Measurements from ENCODE around the gene TRAK2.

DNA sequence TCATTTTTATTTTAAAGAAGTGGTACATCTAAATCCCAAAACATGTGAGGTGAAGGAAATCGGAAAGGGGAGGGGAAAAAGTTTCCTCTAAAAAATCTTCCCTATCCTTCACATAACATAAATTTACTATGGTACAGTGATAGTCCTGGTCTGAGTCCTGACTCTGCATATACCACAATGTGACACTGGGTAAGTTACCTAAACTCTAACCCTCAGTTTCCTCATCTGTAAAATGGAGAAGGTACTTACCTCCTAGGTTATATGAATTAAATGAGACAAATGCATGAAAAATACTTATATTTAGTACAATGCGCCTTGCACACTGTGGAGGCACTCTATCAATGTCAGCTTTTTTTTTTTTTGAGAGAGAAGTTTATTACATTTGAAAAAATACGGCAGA, 42.3 kb downstream of the TRAK2 start:
- TF ChIP-seq, protein P1, sequence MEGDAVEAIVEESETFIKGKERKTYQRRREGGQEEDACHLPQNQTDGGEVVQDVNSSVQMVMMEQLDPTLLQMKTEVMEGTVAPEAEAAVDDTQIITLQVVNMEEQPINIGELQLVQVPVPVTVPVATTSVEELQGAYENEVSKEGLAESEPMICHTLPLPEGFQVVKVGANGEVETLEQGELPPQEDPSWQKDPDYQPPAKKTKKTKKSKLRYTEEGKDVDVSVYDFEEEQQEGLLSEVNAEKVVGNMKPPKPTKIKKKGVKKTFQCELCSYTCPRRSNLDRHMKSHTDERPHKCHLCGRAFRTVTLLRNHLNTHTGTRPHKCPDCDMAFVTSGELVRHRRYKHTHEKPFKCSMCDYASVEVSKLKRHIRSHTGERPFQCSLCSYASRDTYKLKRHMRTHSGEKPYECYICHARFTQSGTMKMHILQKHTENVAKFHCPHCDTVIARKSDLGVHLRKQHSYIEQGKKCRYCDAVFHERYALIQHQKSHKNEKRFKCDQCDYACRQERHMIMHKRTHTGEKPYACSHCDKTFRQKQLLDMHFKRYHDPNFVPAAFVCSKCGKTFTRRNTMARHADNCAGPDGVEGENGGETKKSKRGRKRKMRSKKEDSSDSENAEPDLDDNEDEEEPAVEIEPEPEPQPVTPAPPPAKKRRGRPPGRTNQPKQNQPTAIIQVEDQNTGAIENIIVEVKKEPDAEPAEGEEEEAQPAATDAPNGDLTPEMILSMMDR (IDR thresholded peaks at IDR 0.05): no peak
- TF ChIP-seq POLR2A (IDR thresholded peaks at IDR 0.05): no peak

Measured in vagina (tissue), 2 donors.